ENCODE measurements around the gene CDK18.

DNA sequence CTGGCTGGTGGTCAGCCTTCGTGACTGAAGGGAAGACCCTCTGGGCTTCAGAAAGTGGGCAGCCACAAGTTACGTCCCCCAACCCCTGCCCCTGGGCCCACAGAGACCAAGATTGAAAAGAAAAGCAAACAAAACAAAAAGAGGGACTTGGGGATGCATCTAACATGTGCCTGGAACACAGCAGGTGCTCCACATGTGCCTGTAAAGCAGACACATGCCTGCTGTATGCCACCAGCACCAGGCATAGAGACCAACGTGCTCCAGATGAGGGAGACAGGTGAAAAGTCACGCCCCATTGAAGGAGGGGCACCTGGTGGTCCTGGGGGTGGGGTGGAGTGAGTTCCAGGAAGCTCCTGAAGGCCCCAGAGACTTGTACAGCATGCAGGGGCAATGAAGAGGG lies 11.9 kb downstream of the CDK18 start:
- TF ChIP-seq, protein P1, sequence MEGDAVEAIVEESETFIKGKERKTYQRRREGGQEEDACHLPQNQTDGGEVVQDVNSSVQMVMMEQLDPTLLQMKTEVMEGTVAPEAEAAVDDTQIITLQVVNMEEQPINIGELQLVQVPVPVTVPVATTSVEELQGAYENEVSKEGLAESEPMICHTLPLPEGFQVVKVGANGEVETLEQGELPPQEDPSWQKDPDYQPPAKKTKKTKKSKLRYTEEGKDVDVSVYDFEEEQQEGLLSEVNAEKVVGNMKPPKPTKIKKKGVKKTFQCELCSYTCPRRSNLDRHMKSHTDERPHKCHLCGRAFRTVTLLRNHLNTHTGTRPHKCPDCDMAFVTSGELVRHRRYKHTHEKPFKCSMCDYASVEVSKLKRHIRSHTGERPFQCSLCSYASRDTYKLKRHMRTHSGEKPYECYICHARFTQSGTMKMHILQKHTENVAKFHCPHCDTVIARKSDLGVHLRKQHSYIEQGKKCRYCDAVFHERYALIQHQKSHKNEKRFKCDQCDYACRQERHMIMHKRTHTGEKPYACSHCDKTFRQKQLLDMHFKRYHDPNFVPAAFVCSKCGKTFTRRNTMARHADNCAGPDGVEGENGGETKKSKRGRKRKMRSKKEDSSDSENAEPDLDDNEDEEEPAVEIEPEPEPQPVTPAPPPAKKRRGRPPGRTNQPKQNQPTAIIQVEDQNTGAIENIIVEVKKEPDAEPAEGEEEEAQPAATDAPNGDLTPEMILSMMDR (conservative IDR thresholded peaks at IDR 0.05; ENCODE audit: low read depth, low read length): no peak
- TF ChIP-seq EZH2 (IDR thresholded peaks at IDR 0.05; ENCODE audit: borderline replicate concordance, low read depth, low read length, poor library complexity, severe bottlenecking): no peak
